ENCODE measurements around the gene PEAK1.
"Not testable (repeated sequence)": the region's sequence is repeated elsewhere in the genome, so short reads cannot be mapped to it uniquely, and the experiment has no call there.

PEAK1 gene

GRCh38 chr15:77276096-77276495 is 143.8 kb downstream of the PEAK1 start:
- in situ Hi-C loops (cut with HindIII; ENCODE audit: low pct_ligation_motif_present, low pct_unique_long_range_greater_than_20kb, low sequenced_read_pairs): no loop called here

GRCh38 chr15:77273136-77273535 is 146.8 kb downstream of the PEAK1 start:
- DNase-seq; in situ Hi-C loops (cut with HindIII; ENCODE audit: low pct_ligation_motif_present, low pct_unique_long_range_greater_than_20kb, low sequenced_read_pairs): not testable (repeated sequence)

More at GRCh38 chr15:77276096-77276495, 143.8 kb downstream of the PEAK1 start:
- DNase-seq: no peak

- in situ Hi-C loops (cut with HindIII; ENCODE audit: low pct_ligation_motif_present, low pct_unique_long_range_greater_than_20kb, low sequenced_read_pairs): no loop called here
- DNase-seq: no peak
These were observed 153.1 kb downstream of the PEAK1 start for GRCh38 chr15:77266708-77267386.

DNA sequence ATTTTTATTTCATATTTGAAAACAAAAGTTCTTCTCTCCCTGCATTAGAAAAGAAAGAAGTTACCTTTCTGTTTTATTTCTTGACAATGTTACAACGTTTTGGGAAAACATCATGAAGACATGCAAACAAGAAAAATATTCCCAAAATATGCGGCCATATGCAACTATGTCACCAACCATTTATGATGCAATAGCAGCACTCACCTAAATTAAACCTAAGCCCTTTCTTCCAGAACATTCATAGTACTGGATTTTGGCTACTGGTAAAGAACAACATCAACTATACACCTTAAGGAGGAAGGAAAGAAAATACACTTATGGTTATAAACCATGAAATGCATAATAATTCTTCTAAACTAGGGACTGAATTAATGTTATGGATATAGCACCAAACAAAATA is 164.5 kb downstream of the PEAK1 start:
- no peak for DNase-seq
- in situ Hi-C loops (cut with HindIII; ENCODE audit: low pct_ligation_motif_present, low pct_unique_long_range_greater_than_20kb, low sequenced_read_pairs): no loop called here

- DNase-seq: no peak
- in situ Hi-C loops (cut with HindIII; ENCODE audit: low pct_ligation_motif_present, low pct_unique_long_range_greater_than_20kb, low sequenced_read_pairs): no loop called here
These were observed 168.2 kb downstream of the PEAK1 start for GRCh38 chr15:77251662-77252061.

DNA sequence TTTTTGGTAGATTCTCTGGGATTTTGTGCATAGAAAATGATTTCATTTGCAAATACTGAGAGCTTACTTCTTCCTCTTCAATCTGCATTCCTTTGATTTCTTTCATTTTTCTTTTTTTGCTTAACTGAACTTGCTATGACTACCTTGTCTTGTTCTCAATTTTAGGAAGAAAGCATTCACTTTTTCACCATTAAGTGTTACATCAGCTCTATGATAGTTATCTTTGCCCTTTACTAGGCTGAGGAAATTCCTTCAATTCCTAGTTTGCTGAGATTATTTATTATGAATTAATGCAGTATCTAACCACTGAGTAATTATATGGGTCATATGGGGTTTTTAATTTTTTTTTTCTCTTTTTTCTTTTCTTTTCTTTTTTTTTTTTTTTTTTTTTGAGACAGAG is 172.8 kb downstream of the PEAK1 start:
- no peak for DNase-seq
- in situ Hi-C loops (cut with HindIII; ENCODE audit: low pct_ligation_motif_present, low pct_unique_long_range_greater_than_20kb, low sequenced_read_pairs): no loop called here

- in situ Hi-C loops (cut with HindIII; ENCODE audit: low pct_ligation_motif_present, low pct_unique_long_range_greater_than_20kb, low sequenced_read_pairs): no loop called here
- DNase-seq: no peak
These were observed 176.0 kb downstream of the PEAK1 start for GRCh38 chr15:77243716-77244401.

DNA sequence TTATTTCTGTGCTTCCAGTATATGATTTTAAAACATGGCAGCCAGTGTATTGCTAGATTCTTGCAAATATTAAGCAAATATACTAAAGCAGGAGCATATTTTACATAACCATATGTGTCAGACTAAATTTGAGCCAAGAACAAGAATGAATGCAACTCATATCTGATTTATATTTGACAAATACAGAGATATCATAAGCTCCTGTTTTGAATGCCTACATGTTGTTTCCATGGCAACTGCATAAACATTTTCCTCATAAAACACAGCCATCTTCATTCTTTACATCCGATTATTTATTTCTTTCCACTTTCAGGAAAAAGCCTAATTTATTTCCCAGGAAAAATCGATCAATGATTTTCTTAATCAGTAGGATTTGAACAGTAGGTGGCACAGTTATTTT is 176.8 kb downstream of the PEAK1 start:
- DNase-seq: no peak
- in situ Hi-C loops (cut with HindIII; ENCODE audit: low pct_ligation_motif_present, low pct_unique_long_range_greater_than_20kb, low sequenced_read_pairs): no loop called here

GRCh38 chr15:77239882-77240608 is 179.9 kb downstream of the PEAK1 start:
- in situ Hi-C loops (cut with HindIII; ENCODE audit: low pct_ligation_motif_present, low pct_unique_long_range_greater_than_20kb, low sequenced_read_pairs): no loop called here
- no peak for DNase-seq

GRCh38 chr15:77235566-77235965 is 184.3 kb downstream of the PEAK1 start:
- in situ Hi-C loops (cut with HindIII; ENCODE audit: low pct_ligation_motif_present, low pct_unique_long_range_greater_than_20kb, low sequenced_read_pairs): no loop called here
- DNase-seq: no peak

DNA sequence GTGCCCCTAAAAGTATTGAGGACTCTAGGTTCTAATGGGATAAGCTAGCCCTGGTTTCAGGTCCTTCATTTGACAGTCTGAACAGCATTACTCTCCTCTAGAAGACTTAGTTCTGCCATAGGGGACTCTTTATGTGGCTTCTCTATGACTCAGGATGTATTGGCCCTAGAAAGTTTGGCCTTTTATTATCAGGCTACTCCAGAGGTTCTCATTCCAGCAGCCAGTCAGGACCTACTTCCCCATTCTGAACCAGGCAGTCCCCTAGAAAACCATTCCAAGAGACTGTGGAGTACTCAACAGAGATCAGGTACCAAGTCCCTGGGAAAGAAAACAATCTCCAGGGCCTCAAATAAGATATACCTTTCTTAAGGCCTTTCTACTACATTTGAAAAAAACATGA is 191.1 kb downstream of the PEAK1 start:
- no peak for DNase-seq
- in situ Hi-C loops (cut with HindIII; ENCODE audit: low pct_ligation_motif_present, low pct_unique_long_range_greater_than_20kb, low sequenced_read_pairs): no loop called here

DNA sequence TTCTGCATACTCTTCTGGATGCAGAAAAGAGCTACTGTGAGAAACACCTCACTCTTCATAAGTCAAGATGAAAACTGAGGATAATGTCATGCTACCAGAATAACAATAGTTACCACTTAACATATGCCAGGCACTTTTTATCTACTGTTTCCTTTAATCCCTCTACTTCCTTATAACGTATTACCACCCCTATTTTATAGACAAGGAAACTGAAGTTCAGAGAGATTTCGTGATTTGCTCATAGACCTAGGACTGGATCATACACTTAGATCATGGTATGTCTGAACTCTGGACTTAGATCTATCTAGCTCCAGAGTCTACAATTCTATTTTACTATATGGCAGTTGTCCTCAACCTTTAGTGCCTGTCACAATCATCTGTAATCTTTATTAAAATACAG is 193.3 kb downstream of the PEAK1 start:
- in situ Hi-C loops (cut with HindIII; ENCODE audit: low pct_ligation_motif_present, low pct_unique_long_range_greater_than_20kb, low sequenced_read_pairs): no loop called here
- DNase-seq: no peak

DNA sequence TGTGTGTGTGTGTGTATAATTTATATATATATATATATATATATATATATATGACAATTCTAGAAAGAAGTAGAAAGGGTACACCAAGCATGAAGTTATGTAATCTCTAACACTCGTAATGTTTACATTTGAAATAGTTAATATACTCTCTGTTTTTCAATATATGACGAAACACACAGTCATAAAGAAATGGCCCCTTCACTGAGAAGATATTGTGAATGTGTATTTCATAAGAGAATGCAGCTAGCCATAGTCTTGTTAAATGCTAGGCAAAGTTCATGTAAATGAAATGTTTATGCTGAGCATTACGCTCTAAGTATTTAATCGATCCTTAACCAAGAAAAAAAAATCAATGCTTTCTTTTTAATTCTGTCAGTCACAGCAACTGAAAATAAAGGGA is 194.3 kb downstream of the PEAK1 start:
- in situ Hi-C loops (cut with HindIII; ENCODE audit: low pct_ligation_motif_present, low pct_unique_long_range_greater_than_20kb, low sequenced_read_pairs): no loop called here
- DNase-seq: no peak

DNA sequence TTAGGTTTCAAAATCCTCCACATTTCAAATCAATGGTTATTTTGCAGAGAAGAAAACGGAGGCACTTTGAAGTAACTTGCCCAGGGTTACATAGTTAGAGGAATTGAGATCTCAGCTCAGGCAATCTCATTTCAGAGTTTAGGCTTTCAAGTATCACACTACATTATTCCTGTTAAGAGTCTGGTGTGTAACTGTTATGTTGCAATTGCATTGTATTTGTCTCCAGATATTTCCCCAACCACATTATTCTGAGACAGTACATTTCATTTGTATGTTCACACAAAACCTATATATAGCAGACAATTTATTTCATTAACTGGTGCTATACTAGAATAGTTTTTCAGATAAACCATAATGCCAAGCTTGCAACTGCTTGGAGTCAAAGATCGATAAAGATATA is 194.8 kb downstream of the PEAK1 start:
- in situ Hi-C loops (cut with HindIII; ENCODE audit: low pct_ligation_motif_present, low pct_unique_long_range_greater_than_20kb, low sequenced_read_pairs): no loop called here
- no peak for DNase-seq

DNA sequence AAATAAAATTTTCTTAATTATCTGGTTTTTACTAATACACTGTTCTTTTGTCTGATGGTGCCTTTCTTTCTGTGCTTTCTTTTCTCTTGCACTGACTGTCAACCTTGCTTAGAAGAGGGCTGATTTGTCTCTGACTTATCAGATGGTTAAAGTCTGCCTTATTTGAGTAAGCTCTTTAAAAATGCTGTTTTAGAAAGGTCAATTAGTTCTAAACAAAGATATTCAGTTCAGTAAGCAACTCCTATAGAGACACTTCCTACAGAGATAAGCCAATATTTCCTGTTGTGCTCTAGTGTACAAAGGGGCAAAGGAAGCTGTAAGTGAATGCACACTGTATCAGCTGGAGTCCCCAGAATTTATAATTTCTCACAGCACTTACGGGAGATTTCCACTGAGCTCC is 195.6 kb downstream of the PEAK1 start:
- no peak for DNase-seq
- in situ Hi-C loops (cut with HindIII; ENCODE audit: low pct_ligation_motif_present, low pct_unique_long_range_greater_than_20kb, low sequenced_read_pairs): no loop called here

- in situ Hi-C loops (cut with HindIII; ENCODE audit: low pct_ligation_motif_present, low pct_unique_long_range_greater_than_20kb, low sequenced_read_pairs): no loop called here
- no peak for DNase-seq
These were observed 198.2 kb downstream of the PEAK1 start for GRCh38 chr15:77221708-77222107.

- in situ Hi-C loops (cut with HindIII; ENCODE audit: low pct_ligation_motif_present, low pct_unique_long_range_greater_than_20kb, low sequenced_read_pairs): no loop called here
- DNase-seq: no peak
These were observed 198.7 kb downstream of the PEAK1 start for GRCh38 chr15:77221174-77221573.

- no peak for DNase-seq
- in situ Hi-C loops (cut with HindIII; ENCODE audit: low pct_ligation_motif_present, low pct_unique_long_range_greater_than_20kb, low sequenced_read_pairs): no loop called here
These were observed 200.1 kb downstream of the PEAK1 start for GRCh38 chr15:77219841-77220240.

DNA sequence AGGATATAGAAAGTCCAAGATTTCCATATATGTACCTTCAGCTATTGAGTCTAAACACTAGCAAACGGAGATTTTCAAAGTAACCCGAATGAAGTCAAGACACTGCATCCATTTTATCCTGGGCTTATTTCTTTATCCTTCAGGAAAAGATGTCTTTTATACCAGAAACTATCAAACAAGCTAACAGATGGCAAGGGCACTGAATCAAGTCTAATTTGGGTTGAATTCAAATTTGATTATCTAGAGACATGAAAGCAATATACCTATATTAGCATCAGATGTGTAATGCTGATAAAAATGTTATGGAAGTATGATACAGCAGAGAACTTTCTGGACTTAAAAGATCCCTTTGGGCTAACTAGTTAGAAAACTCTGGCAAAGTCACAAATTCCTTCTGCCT is 210.7 kb downstream of the PEAK1 start:
- in situ Hi-C loops (cut with HindIII; ENCODE audit: low pct_ligation_motif_present, low pct_unique_long_range_greater_than_20kb, low sequenced_read_pairs): no loop called here
- no peak for DNase-seq

DNA sequence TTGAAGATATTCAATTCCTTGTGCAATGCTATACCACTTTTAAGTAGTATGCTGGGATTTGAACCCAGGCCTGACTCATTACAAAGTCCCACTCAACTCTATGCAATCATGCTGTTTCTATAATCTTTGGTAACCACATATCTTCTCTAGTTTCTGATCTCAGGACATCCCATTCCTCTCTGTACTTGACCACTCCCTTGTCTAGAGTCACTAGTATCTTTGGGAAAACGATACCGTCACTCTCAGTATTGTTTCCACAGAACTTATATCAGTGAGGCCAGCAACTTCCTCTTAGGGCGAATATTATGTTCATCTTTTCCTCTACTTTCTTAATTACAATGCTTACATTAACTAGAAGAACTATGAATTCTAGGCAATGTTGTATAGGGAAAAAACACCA is 211.7 kb downstream of the PEAK1 start:
- DNase-seq: no peak
- in situ Hi-C loops (cut with HindIII; ENCODE audit: low pct_ligation_motif_present, low pct_unique_long_range_greater_than_20kb, low sequenced_read_pairs): no loop called here

All from ACHN (cell line).